Neural cell (in vitro differentiated cells): Measurements from ENCODE around the gene SATL1. TPM values are rescaled to one million over a fixed set of nuclear protein-coding genes. Genes with fewer than 3 reads are reported as not detected.

Source experiments
- polyA plus RNA-seq: library from polyadenylated mRNA; depleted of rRNA; stranded (reverse); fragments of >200 nt; gene quantifications from 2 replicates; pipeline ENCODE4 v1.2.3, GENCODE V29; 2014

SATL1 gene
- polyA plus RNA-seq, 1 donor from 2014 or later = 2.6 TPM

Other genes with a start within 250 kb of the SATL1 start
- gene APOOL, start 239.9 kb downstream of the SATL1 start, polyA plus RNA-seq = 2.7 and 3.6 TPM in 2 replicates
- 301 and 321 TPM in 2 replicates for gene ZNF711, start 212 bp upstream of the SATL1 start, polyA plus RNA-seq
- not detected in 2 replicates for gene POF1B, start 135.9 kb upstream of the SATL1 start, polyA plus RNA-seq